Measurements from ENCODE around the gene PRG3.

PRG3 gene

DNA sequence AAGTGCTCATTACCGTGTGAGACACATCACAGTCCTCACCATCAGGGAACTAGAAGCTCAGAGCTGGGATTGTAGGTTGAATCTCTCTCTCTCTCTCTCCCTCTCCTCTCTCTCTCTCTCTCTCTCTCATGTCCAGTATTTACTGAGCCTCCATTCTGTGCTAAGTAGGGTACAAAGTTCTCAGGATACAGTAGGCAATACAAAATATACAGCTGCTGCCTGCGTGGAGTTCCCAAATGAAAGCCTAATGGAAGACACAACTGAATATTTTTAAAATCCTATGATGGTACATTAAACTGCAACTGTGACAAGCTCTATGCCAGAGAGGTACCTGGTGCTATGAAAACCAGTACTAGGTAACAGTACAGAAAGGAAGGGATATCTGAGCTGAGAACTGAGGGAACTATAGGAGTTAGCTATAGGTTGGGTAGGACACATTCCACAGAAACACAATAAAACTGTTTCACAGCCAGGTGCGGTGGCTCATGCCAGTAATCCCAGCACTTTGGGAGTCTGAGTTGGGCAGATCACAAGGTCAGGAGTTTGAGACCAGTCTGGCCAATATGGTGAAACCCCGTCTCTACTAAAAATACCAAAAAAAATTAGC is 19.1 kb upstream of the PRG3 start:
- ChIA-PET POLR2A (interaction anchor here (0.5 kb wide), 1 partner anchor 66 kb away, joined by 3 read pairs; no protein-coding TSS in a partner anchor), CTCF (interaction anchor here (1.1 to 1.7 kb wide), 2 partner anchors 58 to 126 kb away, joined by 3 to 5 read pairs; no protein-coding TSS in a partner anchor)
- TF ChIP-seq, protein P1, sequence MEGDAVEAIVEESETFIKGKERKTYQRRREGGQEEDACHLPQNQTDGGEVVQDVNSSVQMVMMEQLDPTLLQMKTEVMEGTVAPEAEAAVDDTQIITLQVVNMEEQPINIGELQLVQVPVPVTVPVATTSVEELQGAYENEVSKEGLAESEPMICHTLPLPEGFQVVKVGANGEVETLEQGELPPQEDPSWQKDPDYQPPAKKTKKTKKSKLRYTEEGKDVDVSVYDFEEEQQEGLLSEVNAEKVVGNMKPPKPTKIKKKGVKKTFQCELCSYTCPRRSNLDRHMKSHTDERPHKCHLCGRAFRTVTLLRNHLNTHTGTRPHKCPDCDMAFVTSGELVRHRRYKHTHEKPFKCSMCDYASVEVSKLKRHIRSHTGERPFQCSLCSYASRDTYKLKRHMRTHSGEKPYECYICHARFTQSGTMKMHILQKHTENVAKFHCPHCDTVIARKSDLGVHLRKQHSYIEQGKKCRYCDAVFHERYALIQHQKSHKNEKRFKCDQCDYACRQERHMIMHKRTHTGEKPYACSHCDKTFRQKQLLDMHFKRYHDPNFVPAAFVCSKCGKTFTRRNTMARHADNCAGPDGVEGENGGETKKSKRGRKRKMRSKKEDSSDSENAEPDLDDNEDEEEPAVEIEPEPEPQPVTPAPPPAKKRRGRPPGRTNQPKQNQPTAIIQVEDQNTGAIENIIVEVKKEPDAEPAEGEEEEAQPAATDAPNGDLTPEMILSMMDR (IDR thresholded peaks at IDR 0.05; ENCODE audit: insufficient read depth, low read length, missing control alignments) = no peak
- H3K4me3 ChIP-seq (ENCODE audit: low read depth, low read length) = no peak overlapping the region
- no peak for DNase-seq (ENCODE audit: low read depth, low spot score)

DNA sequence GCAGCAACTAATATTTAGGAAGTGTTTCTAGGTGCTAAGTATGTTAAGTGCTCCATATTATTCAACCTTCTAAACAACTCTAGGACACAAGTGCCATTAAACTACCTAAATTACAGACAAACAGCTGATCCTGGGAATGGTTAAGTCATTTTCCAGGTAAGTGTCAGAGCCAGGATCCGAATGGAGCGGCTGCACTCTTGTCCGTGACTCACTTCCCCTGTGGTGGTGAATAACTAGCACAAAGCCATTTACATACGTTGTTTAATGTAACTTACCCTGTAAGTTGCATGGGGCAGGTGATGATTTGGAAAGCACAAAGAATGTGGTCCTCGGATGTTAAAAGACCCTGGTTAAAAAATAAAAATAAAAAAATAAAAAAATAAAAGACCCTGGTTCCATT is 18.3 kb upstream of the PRG3 start:
- POLR2A ChIA-PET = no interaction called here
- TF ChIP-seq, protein P1 (IDR thresholded peaks at IDR 0.05; ENCODE audit: insufficient read depth, low read length, missing control alignments) = no peak
- CTCF ChIA-PET = interaction anchor here (0.9 to 1.7 kb wide), 2 partner anchors 59 to 127 kb away, joined by 3 to 5 read pairs; no protein-coding TSS in a partner anchor
- DNase-seq (ENCODE audit: low read depth, low spot score) = no peak
- H3K4me3 ChIP-seq (ENCODE audit: low read depth, low read length) = no peak overlapping the region

DNA sequence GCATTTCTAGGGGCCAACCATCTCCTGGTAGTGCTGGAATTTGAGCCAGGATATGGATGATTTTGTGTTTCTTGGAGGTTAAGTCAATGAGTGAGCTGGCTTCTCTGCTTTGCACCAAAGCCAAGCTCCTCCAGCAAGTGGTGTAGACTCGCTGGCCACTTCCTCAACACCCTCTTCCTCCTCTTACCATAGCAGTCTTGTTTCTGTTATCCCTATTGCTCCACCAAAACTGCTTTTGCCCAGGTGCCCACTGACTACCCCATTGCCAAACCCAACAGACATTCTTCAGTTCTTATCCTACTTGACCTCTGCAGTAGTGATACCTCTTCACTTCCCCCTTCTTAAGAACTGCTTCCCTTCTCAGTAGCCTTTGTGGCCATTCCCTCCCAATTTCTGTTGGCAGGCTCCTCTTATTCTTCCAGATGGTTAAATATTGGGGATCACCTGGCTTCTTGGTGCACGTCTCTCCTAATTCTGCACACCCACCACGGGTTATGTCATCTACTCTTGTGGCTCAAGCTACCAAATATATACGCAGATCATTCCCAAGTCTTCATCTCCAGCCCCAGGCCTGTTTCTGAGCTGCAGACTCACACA is 16.5 kb upstream of the PRG3 start:
- no peak overlapping the region for H3K4me3 ChIP-seq (ENCODE audit: low read depth, low read length)
- POLR2A ChIA-PET = no interaction called here
- TF ChIP-seq, protein P1 (IDR thresholded peaks at IDR 0.05; ENCODE audit: insufficient read depth, low read length, missing control alignments) = no peak
- CTCF ChIA-PET = interaction anchor here (0.6 to 1.3 kb wide), 2 partner anchors 10 to 11 kb away, joined by 3 to 4 read pairs; no protein-coding TSS in a partner anchor
- DNase-seq (ENCODE audit: low read depth, low spot score) = no peak

DNA sequence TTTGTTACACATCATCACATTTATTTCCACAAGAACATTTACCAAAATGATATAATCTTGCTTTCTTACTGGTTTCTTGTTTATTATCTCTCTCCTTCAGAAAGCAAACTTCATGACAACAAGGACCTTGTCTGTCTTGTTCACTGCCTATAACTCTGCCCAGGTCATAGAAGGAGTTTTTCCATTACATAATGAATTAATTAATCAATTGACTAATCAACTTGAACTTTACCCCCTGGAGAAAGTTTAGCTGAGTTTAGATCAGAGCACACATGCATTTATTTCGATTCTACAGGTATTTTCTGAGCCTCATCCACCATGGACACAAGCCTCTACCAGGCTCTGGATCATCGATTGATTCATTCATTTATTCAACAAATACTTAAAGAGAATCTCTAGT is 15.8 kb upstream of the PRG3 start:
- ChIA-PET CTCF (interaction anchor here (0.6 to 1.3 kb wide), 2 partner anchors 10 to 12 kb away, joined by 3 to 4 read pairs; no protein-coding TSS in a partner anchor), POLR2A (no interaction called here)
- no peak overlapping the region for H3K4me3 ChIP-seq (ENCODE audit: low read depth, low read length)
- no peak for DNase-seq (ENCODE audit: low read depth, low spot score)
- TF ChIP-seq, protein P1 (IDR thresholded peaks at IDR 0.05; ENCODE audit: insufficient read depth, low read length, missing control alignments) = no peak

DNA sequence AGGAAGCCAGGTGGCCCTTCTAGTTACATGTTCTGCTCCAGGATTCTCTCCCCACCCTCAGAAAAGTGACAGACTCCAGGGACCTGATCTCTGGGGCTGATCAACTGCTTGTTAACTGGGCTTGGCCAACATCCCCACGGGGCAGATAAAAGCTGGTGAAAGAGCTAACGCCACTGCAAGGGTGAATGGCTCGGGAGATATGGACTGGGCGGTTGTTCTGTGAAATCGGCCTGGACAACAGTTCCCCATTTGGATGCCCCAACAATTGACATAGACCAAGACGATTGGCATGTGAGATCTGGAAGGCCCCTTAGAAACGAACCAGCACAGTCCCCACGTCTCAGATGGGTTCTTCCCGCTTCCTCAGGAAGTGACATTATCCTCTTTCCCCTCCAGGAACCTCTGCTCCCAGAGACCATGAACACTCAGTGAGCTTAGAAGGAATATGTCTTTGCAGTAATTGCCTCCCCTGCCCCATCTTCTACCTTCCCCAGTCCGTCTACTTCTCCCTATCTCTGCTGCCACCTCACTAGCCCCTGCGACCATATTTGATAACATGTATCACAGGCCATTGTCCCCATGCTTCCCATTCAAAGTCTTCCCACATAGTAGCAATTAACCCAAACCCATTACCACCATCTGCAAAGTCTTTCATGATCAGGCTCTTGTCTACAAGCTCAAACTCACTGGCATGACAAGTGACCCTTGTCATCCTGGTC is 15.1 kb upstream of the PRG3 start:
- TF ChIP-seq, protein P1 (IDR thresholded peaks at IDR 0.05; ENCODE audit: insufficient read depth, low read length, missing control alignments) = no peak
- ChIA-PET CTCF (interaction anchor here (0.8 to 1.0 kb wide), 2 partner anchors 62 to 131 kb away, joined by 3 to 4 read pairs; no protein-coding TSS in a partner anchor), POLR2A (interaction anchor here (0.5 kb wide), 1 partner anchor 365 kb away, joined by 4 read pairs; no protein-coding TSS in a partner anchor)
- no peak overlapping the region for H3K4me3 ChIP-seq (ENCODE audit: low read depth, low read length)
- no peak for DNase-seq (ENCODE audit: low read depth, low spot score)
